Measurements from ENCODE around the gene WDR53.

- TF ChIP-seq, protein P1, sequence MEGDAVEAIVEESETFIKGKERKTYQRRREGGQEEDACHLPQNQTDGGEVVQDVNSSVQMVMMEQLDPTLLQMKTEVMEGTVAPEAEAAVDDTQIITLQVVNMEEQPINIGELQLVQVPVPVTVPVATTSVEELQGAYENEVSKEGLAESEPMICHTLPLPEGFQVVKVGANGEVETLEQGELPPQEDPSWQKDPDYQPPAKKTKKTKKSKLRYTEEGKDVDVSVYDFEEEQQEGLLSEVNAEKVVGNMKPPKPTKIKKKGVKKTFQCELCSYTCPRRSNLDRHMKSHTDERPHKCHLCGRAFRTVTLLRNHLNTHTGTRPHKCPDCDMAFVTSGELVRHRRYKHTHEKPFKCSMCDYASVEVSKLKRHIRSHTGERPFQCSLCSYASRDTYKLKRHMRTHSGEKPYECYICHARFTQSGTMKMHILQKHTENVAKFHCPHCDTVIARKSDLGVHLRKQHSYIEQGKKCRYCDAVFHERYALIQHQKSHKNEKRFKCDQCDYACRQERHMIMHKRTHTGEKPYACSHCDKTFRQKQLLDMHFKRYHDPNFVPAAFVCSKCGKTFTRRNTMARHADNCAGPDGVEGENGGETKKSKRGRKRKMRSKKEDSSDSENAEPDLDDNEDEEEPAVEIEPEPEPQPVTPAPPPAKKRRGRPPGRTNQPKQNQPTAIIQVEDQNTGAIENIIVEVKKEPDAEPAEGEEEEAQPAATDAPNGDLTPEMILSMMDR (IDR thresholded peaks at IDR 0.05; ENCODE audit: low read depth, low read length, poor library complexity, severe bottlenecking): no peak
- no peak for TF ChIP-seq EZH2phosphoT487 (IDR thresholded peaks at IDR 0.05; ENCODE audit: borderline replicate concordance, low read length)
These were observed 28.0 kb upstream of the WDR53 start for GRCh38 chr3:196596355-196596754.
